SK-N-MC (cell line): ENCODE data around the gene ABHD17A.

ENCODE experiments used
- EZH2 ChIP-seq: fragments of 200-600 bp; sonication (generic); IDR thresholded peaks from one replicate; pipeline ENCODE4 v1.6.1; 2017; ENCODE audit warnings: antibody characterized with exemption
- FOXP2 ChIP-seq: optimal IDR thresholded peaks from 2 replicates; pipeline ENCODE3; 2011; ENCODE audit warnings: mild to moderate bottlenecking, moderate library complexity; ENCODE audit not compliant: insufficient read depth; ENCODE audit errors: extremely low read length, control extremely low read depth
- POLR2AphosphoS5 ChIP-seq: IDR thresholded peaks from 2 replicates; pipeline ENCODE4 v1.6.1; 2012; ENCODE audit warnings: mild to moderate bottlenecking, low read depth, low read length, borderline replicate concordance

DNA sequence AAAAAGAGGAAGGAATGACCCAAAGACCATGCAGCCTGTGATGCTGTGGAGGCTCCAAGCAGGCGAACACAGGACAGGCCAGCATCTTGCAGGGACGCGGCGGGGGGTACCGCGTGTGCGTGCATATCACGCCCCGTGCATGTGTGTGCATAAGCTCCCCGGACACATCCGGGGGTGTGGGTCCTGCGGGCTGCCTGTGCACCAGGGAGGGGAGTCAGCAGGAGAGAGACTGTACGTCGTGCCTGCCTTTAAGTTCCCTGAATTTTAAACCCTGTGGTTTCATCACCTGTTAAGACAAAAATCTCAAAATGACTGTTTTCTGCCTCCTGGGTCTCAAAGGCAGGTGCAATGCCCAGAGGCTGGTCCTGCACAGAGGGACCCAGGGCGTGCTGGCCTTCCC, 36.5 kb upstream of the ABHD17A start:
- TF ChIP-seq POLR2AphosphoS5 (no peak), EZH2 (no peak), FOXP2 (no peak)
